Neural cell (in vitro differentiated cells): ENCODE measurements around the gene KIF6.

ENCODE experiments used
- CTCF ChIP-seq: fragments of 450-650 bp; IDR thresholded peaks from 2 replicates; pipeline ENCODE4 v1.5.1; 2014; ENCODE audit warnings: antibody characterized with exemption, mild to moderate bottlenecking, moderate library complexity; ENCODE audit not compliant: poor library complexity, severe bottlenecking
- EZH2 ChIP-seq: fragments of 200-600, 300-800 bp; shearing (Covaris generic), sonication (generic); IDR thresholded peaks from 2 replicates; pipeline ENCODE4 v1.6.1; 2014; ENCODE audit warnings: antibody characterized with exemption, low read length, borderline replicate concordance, mild to moderate bottlenecking; ENCODE audit not compliant: insufficient read depth, poor library complexity, severe bottlenecking
- POLR2AphosphoS5 ChIP-seq: IDR thresholded peaks from 2 replicates; pipeline ENCODE4 v1.6.1; 2012
- RAD21 ChIP-seq: fragments of 450-650 bp; conservative IDR thresholded peaks from 2 replicates; pipeline ENCODE4 v1.6.1; 2014; ENCODE audit warnings: antibody characterized with exemption, mild to moderate bottlenecking, moderate library complexity

DNA sequence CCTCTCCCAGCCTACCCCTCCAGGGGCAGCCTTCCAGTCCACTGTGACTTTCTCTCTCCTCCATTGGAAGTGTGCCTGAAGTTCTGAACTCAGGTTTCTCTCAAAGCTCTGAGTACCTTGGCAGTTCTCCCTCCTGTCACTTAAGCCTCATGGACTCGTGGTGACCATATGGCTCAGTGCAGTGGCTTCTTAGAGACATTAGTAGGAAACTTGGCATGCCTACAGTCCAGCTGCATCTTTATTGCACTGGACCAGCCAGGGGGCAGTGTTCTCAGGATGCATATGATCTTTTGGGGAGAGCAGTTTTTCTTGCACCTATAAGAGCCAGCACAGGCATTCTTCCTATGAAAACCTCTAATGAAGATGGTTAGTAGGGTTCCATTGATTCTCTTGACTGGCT lies 355.2 kb downstream of the KIF6 start:
- no peak for TF ChIP-seq EZH2
- TF ChIP-seq POLR2AphosphoS5 = no peak
- TF ChIP-seq CTCF = no peak
- no peak for TF ChIP-seq RAD21
